Activated T-cell treated with anti-CD3 and anti-CD28 coated beads, Interleukin-2, amount 50 U/mL, for 24 hours (primary cell): ENCODE measurements around the gene TTC22.

Experiments used
- DNase-seq: peaks from one replicate; pipeline ENCODE4 v3.0.0-alpha.2; 2020
- H3K27ac Mint-ChIP-seq: 2 replicates; pipeline ENCODE4 v1.8.0; 2020; ENCODE audit warnings: mild to moderate bottlenecking, mixed read lengths
- H3K27me3 Mint-ChIP-seq: 2 replicates; pipeline ENCODE4 v1.8.0; 2020; ENCODE audit warnings: mixed read lengths
- H3K36me3 Mint-ChIP-seq: 2 replicates; pipeline ENCODE4 v1.8.0; 2020; ENCODE audit warnings: low read depth, mixed read lengths
- H3K4me1 Mint-ChIP-seq: 2 replicates; pipeline ENCODE4 v1.8.0; 2020; ENCODE audit warnings: low read depth, mixed read lengths
- H3K4me3 Mint-ChIP-seq: 2 replicates; pipeline ENCODE4 v1.8.0; 2020; ENCODE audit warnings: mild to moderate bottlenecking, moderate library complexity, mixed read lengths
- H3K9me3 Mint-ChIP-seq: 2 replicates; pipeline ENCODE4 v1.8.0; 2020; ENCODE audit warnings: mixed read lengths

The TTC22 gene

DNA sequence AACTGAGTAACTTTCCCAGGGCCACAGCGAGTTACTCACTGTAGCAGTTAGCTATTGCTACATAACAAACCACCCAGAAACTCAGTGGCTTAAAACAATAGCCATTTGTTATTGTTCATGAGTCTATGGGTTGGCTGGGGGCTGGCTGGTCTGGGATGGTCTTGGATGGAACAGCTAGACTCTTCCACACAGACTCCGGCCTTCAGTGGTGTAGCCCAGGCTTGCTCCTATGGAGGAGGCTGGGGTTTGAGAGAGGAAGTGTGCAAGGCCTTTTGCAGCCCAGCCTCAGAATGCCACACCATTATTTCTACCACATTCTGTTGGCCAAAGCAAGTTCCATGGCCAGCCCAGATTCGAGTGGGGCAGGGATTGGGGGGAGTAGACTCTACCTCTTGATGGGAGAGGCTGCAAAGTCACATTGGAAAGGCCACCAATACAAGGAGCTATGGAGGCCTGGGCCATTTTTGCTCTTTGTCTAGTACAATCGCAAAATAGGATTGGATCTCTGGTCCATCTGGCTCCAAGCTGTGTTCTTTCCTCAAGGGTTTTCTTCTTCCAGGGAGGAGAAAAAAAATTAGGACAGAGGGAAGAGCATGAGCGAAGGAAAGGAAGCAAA, 37.5 kb upstream of the TTC22 start:
- DNase-seq: no peak
- Mint-ChIP-seq H3K9me3 (no peaks in the 10 kb centered on the region), H3K27me3 (no peaks in the 10 kb centered on the region), H3K4me1 (no peaks in the 10 kb centered on the region), H3K27ac (no peak overlapping the region), H3K4me3 (no peak overlapping the region), H3K36me3 (no peaks in the 10 kb centered on the region)

DNA sequence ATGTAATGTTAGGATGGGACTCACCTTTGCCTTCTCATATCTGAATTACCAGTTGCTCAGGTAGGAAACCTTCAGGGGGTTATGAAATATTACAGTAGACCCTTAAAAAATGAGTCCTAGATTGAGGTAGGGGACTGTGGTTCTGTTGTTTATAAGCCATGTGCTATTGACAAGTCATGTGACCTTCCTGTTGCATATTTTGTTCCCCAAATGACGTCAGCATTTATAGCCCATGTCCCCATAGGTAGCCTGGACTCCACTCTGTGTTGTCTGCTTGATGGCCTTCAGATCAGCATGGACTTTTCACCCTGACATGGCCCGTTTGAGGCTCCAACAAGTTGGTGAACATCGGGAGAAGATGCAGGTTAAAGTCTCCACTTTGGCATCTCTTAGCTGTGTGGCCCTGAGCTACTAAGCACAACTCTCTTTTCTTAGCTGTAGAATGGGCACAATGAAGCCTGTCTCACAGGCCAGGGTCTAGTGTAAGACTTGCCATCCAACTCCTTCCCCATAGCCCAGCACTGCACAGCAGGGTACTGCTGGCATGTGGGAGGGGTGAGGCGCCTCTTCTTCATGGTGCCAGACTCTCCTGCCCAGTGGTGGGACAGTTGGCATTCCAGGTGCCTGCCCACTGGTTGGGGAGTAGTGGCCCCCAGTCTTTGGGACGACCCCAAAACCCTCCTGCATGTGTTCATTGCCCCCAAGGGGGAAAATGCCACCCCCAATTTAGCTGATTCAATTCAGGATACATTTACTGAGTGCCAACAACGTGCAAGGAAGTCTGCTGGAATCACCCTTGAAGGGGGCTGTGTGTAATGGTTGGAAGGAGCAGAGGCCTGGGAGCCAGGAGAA, 36.1 kb upstream of the TTC22 start:
- H3K27me3 Mint-ChIP-seq: no peaks in the 10 kb centered on the region
- H3K4me3 Mint-ChIP-seq: no peak overlapping the region
- no peak for DNase-seq
- no peaks in the 10 kb centered on the region for H3K4me1 Mint-ChIP-seq
- no peak overlapping the region for H3K27ac Mint-ChIP-seq
- no peaks in the 10 kb centered on the region for H3K9me3 Mint-ChIP-seq
- no peaks in the 10 kb centered on the region for H3K36me3 Mint-ChIP-seq

DNA sequence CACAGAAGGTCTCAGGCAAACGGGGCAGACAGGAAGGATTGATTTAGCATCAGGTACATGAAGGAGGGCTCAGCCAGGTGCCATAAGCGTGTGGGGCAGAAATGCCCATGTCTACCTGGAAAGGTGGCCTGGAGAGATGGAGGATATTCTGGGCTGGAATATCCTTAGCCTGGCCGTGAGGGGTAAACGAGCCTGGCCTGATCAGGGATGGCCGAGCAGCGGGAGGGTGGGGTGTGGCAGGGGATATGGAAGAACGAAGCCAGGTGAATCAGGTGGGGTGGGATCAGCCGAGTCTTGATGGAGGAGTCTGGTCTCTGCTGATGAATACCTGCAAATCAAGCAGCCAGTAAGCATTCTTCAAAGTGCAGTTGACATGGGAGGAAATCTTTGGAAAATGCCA, 35.5 kb upstream of the TTC22 start:
- no peak overlapping the region for H3K27ac Mint-ChIP-seq
- no peaks in the 10 kb centered on the region for H3K36me3 Mint-ChIP-seq
- H3K27me3 Mint-ChIP-seq: no peaks in the 10 kb centered on the region
- H3K4me1 Mint-ChIP-seq: no peaks in the 10 kb centered on the region
- no peak overlapping the region for H3K4me3 Mint-ChIP-seq
- no peak for DNase-seq
- peaks cover under 1% of the 10 kb centered on the region for H3K9me3 Mint-ChIP-seq

DNA sequence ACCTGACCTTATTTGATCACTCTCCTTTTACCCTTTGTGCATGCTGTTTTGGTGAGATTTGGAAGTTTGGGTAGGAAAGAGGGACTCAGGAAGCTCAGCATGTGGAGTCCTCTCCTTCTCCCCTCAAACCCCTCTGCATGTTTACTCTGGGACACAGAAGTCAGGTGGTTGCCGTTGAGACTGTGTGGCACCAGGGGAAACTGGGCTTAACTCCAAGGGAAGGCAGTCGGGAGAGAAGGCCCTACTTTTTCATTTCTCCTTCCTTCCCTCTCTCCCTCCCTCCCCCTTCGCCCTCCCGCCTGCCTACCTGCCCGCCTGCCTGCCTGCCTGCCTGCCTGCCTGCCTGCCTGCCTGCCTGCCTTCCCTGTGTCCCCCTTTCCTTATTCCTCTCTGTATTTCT, 34.8 kb upstream of the TTC22 start:
- no peaks in the 10 kb centered on the region for H3K4me1 Mint-ChIP-seq
- no peak overlapping the region for H3K4me3 Mint-ChIP-seq
- H3K27ac Mint-ChIP-seq: no peak overlapping the region
- no peak for DNase-seq
- H3K27me3 Mint-ChIP-seq: no peaks in the 10 kb centered on the region
- H3K36me3 Mint-ChIP-seq: peaks cover 2% of the 10 kb centered on the region
- H3K9me3 Mint-ChIP-seq: peaks cover 5% of the 10 kb centered on the region

DNA sequence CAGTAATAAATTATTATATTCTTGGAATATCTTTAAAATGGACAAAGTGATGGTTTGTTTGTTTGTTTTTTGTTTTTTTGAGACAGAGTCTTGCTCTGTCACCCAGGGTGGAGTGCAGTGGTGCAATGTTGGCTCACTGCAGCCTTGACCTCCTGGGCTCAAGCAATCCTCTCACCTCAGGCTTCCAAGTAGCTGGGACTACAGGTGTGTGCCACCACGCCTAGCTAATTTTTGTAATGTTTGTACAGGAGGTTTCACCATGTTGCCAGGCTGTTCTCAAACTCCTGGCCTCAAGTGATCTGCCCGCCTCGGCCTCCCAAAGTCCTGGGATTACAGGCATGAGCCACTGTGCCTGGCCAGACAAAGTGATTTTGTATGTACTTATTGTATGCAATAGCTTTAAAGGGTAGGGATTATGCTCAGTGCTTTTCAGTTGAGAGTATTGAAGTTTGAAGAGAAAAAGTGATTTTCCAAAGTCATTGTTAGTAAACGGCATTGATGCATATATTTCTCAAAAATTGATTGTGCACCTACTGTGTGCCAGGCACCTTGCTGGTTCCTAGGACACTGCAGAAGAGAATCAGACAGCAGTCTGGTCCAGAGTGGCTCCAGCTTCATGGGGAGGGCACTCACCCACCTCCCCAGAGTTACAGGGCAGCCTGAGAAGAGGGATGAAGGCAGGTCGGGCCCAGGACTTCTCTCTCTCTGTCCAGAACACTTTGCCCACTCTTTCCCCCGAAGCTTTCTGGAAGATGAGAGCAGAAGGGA, 34.2 kb upstream of the TTC22 start:
- DNase-seq: no peak
- Mint-ChIP-seq H3K4me3 (no peak overlapping the region), H3K9me3 (peaks cover 10% of the 10 kb centered on the region), H3K4me1 (no peaks in the 10 kb centered on the region), H3K36me3 (peaks cover 4% of the 10 kb centered on the region), H3K27ac (no peak overlapping the region), H3K27me3 (no peaks in the 10 kb centered on the region)

DNA sequence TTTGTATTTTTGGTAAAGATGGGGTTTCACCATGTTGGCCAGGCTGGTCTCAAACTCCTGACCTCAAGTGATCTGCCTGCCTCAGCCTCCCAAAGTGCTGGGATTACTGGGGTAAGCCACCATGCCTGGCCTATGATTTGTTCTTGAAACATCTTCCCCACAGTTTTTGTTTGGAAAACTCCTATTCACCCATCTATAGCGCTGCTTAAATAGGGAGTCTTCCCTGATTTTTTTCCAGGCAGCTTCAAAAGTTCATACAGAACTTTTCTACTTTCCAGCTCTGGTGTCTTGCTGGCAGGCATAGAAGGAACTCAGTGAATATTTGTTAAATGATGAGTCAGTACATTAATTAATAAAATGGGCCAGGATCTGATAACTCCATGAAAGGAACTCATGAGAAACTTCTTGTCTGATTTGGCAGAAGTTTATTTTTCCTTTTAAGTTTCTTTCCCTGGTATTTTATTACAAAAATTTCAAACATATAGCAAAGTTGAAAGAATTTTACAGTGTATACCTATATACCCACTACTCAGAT, 33.0 kb upstream of the TTC22 start:
- H3K27ac Mint-ChIP-seq: no peak overlapping the region
- H3K4me3 Mint-ChIP-seq: no peak overlapping the region
- peaks cover 4% of the 10 kb centered on the region for H3K36me3 Mint-ChIP-seq
- H3K4me1 Mint-ChIP-seq: no peaks in the 10 kb centered on the region
- no peak for DNase-seq
- peaks cover 10% of the 10 kb centered on the region for H3K9me3 Mint-ChIP-seq
- no peaks in the 10 kb centered on the region for H3K27me3 Mint-ChIP-seq

DNA sequence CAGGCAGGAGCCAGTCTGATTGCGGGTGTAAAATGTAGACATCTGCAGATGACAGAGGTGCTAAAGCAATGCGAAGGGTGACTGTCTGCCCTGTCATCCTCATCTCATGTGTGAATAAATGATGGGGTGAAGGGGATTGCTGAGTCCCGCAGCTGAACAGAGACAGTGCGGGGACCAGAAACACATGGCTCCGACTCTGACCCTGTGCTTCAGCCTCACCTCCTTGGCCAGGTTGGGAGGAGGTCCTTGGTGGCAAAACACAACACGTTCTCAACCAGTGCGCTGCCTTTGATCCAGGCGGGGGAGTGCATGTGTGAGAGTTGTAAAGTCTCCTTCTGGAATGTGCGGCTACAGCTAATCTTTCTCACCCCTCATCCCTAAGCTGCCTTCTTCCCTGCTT, 32.0 kb upstream of the TTC22 start:
- no peak overlapping the region for H3K27ac Mint-ChIP-seq
- peaks cover 6% of the 10 kb centered on the region for H3K36me3 Mint-ChIP-seq
- DNase-seq: no peak
- peaks cover 14% of the 10 kb centered on the region for H3K9me3 Mint-ChIP-seq
- no peaks in the 10 kb centered on the region for H3K4me1 Mint-ChIP-seq
- H3K4me3 Mint-ChIP-seq: no peak overlapping the region
- H3K27me3 Mint-ChIP-seq: no peaks in the 10 kb centered on the region

DNA sequence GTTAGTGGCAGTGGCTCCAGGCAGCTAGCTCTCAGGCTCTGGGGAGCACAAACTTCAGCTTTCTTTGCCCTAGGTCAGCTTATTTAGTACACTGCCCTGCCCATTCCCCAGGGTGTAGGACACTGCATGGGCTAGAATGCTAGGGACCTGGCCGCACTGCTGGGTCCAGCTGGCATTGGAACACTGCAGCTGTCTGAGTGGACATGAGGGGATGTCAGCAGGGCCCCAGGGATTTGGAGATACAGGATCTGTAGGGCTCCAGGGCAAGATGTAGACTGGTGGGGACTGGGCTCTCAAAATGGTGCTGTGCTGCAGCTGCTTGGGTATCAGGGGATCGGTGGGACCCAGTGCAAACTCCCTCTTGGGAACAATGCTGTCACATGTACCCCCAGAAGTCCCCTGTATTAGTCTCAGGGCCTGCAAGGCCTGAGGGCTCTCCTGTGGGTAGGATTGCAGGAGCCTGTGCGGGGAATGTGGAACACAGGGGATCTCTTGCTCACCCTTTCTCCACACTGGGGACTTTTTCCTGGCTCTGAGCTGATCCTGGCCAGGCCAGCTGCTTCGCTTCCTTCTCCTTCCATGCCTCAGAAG, 25.2 kb upstream of the TTC22 start:
- Mint-ChIP-seq H3K4me3 (no peak overlapping the region), H3K27me3 (no peaks in the 10 kb centered on the region), H3K36me3 (peaks cover 10% of the 10 kb centered on the region), H3K4me1 (no peaks in the 10 kb centered on the region), H3K27ac (no peak overlapping the region), H3K9me3 (peaks cover 31% of the 10 kb centered on the region)
- no peak for DNase-seq

DNA sequence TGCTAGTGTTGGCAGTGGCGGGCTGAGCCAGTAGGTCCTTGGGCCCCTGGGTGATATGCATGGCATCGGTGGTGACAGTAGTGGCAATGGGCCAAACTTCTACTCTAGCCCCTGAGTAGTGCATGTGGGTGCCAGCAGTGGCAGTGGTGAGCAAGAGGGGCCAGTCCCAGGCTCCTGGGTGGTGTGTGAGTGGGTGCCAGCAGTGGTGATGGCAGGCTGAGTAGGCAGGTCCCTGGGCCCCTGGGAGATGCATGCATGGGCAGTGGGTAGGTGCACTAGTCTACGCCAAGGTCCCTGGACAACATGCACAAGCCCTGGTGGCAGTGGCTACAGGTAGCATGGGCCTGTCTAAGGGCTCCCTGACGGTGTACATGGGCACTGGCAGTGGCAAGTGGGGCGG, 24.6 kb upstream of the TTC22 start:
- Mint-ChIP-seq H3K4me1 (no peaks in the 10 kb centered on the region), H3K27ac (no peak overlapping the region), H3K36me3 (peaks cover 5% of the 10 kb centered on the region), H3K9me3 (peaks cover 26% of the 10 kb centered on the region), H3K4me3 (no peak overlapping the region), H3K27me3 (no peaks in the 10 kb centered on the region)
- no peak for DNase-seq

DNA sequence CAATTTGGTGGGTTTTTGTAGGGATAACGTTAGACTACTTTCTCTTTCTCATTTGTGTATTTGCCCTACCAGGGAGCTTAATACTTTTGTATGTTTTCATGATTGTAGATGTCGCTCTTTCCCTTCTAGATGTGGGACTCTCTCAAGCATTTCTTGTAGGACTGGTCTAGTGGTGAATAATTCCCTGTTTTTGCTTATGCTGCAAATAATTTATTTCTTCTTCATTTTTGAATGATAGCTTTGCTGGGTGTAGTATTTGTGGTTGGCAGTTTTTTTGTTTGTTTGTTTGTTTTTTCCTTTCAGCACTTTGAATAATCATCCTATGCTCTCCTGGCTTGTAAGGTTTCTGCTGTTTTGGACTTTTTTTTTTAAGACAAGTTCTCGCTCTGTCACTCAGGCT, 22.5 kb upstream of the TTC22 start:
- Mint-ChIP-seq H3K36me3 (peaks cover 4% of the 10 kb centered on the region), H3K27ac (no peak overlapping the region), H3K4me3 (no peak overlapping the region), H3K4me1 (no peaks in the 10 kb centered on the region), H3K9me3 (peaks cover 20% of the 10 kb centered on the region), H3K27me3 (no peaks in the 10 kb centered on the region)
- DNase-seq: no peak

DNA sequence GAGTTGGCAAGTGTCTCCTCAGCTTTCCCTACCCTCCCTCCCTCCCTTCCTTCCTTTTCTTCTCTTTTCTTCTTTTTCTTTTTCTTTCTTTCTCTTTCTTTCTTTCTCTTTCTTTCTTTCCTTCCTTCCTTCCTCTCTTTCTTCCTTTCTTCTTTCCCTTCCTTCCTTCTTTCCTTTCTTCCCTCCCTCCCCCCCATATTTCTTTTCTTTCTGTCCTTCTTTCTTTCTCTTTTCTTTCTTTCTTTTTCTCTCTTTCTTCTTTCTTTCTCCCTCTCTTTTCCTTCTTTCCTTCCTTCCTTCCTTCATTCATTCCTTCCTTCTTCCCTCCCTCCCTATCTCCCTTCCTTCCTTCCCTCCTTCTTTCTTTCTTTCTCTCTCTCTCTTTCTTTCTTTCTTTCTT, 18.6 kb upstream of the TTC22 start:
- no peak for DNase-seq
- Mint-ChIP-seq H3K4me3 (no peak overlapping the region), H3K36me3 (peaks cover 2% of the 10 kb centered on the region), H3K27me3 (no peaks in the 10 kb centered on the region), H3K27ac (no peak overlapping the region), H3K9me3 (peaks cover 14% of the 10 kb centered on the region), H3K4me1 (peaks cover 6% of the 10 kb centered on the region)

DNA sequence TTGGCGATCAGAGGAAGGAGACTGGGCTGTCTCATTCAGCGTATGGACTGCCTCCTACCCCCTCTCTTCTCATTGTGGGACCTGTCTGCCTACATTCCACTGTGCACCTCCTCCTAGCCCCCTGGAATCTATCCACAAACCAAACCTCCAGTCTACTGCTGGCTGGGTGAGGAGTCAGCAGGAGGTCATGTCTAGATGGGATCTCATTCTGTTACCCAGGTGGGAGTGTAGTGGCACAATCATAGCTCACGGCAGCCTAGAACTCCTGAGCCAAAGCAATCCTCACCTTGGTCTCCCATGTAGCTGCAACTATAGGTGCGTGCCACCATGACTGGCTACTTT, 18.0 kb upstream of the TTC22 start:
- peaks cover 8% of the 10 kb centered on the region for H3K9me3 Mint-ChIP-seq
- no peaks in the 10 kb centered on the region for H3K36me3 Mint-ChIP-seq
- H3K4me1 Mint-ChIP-seq: peaks cover 6% of the 10 kb centered on the region
- H3K4me3 Mint-ChIP-seq: no peak overlapping the region
- H3K27ac Mint-ChIP-seq: no peak overlapping the region
- H3K27me3 Mint-ChIP-seq: no peaks in the 10 kb centered on the region
- DNase-seq: no peak

DNA sequence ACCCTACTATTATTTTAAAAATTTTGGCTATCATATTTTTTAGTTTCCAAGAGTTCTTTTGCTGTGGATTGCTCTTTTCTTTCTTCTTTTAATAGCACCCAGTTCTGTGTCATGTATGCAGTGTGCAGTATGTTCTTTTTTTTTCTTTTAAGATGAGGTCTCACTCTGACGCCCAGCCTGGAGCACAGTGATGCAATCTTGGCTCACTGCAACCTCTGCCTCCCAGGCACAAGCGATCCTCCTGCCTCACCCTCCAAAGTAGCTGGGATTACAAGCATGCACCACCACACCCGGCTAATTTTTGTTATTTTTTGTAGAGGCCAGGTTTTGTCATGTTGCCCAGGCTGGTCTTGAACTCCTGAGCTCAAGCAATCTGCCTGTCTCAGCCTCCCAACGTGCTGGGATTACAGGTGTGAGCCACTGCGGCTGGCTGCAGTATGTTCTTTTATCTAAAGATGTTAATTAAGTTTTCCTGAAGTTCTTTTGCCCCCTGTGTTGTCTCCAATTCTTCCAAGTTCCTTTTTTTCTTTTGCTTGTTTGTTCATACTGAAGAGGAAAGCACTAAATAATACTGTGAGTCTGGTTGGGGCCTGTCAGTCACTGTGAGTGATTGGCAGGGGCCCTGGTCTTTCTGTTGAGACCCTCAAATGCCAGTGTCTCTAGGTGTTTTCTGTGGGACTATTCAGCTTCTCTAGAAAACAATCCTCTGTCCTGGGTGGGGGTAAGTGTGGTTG, 17.5 kb upstream of the TTC22 start:
- Mint-ChIP-seq H3K4me1 (peaks cover 6% of the 10 kb centered on the region), H3K27me3 (no peaks in the 10 kb centered on the region), H3K27ac (no peak overlapping the region), H3K36me3 (no peaks in the 10 kb centered on the region), H3K4me3 (no peak overlapping the region), H3K9me3 (peaks cover 5% of the 10 kb centered on the region)
- DNase-seq: no peak

DNA sequence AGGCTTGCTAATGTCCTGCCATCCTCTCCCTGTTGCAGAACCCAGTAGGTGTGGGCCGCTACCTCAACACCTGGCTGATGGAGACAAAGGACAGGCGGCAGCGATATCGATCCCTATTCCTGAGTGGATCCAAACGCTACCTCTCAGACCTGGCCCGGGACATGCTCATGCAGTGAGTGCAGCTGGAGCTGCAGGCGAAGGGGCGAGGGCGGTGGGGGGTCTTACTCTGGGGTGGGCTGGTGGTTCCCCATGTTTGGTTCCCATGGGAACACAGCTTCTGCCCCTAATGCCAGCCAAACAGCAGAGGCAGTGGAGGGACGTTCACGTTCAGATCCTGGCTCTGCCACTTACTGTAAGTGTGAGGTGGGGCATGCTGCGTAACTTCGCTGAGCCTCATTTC, 15.8 kb upstream of the TTC22 start:
- Mint-ChIP-seq H3K36me3 (no peaks in the 10 kb centered on the region), H3K27me3 (no peaks in the 10 kb centered on the region), H3K27ac (no peak overlapping the region), H3K4me3 (no peak overlapping the region), H3K4me1 (peaks cover 8% of the 10 kb centered on the region), H3K9me3 (no peaks in the 10 kb centered on the region)
- DNase-seq: no peak
